Kidney glomerular epithelial cell (primary cell): ENCODE data around the gene CNGB1.
"Not testable (repeated sequence)": the region's sequence is repeated elsewhere in the genome, so short reads cannot be mapped to it uniquely, and the experiment has no call there.

Source experiments
- DNase-seq: peaks from one replicate; lab custom pipeline; 2025; lab: John Stamatoyannopoulos, UW

The CNGB1 gene

DNA sequence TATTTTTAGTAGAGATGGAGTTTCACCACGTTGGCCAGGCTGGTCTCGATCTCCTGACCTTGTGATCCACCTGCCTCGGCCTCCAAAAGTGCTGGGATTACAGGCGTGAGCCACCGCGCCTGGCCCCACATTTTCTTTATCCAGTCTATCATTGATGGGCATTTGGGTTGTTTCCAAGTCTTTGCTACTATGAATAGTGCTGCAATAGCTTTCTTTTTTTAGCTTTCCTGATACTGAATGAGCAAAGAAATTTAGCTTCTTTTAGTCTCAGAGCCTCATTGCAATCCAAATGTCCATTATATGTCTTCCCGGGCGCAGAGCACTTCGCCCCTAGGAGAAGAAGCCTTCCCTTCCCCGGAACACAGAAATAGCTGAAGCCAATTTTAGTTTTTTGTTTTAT, 112.9 kb downstream of the CNGB1 start:
- DNase-seq = not testable (repeated sequence)

- no peak for DNase-seq
Observed at GRCh38 chr16:57855188-57855587, 115.7 kb downstream of the CNGB1 start.

- DNase-seq = no peak
Observed at GRCh38 chr16:57852189-57852588, 118.7 kb downstream of the CNGB1 start.

DNA sequence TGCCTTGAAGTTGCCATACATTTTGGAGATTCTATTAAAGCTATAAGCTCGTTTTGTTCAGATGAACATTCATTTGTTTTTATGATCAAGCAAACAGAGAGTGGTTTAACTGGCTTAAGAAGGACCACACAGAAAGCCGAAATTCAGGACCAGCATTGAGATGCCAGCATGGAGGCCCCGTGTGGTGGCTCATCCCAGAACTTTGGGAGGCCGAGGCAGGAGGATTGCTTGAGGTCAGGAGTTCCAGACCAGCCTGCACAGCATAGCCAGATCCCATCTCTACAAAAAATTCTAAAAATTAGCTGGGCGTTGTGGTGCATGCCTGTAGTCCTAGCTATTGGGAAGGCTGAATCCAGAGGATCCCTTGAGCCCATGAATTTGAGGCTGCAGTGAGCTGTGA, 122.7 kb downstream of the CNGB1 start:
- DNase-seq = no peak

DNA sequence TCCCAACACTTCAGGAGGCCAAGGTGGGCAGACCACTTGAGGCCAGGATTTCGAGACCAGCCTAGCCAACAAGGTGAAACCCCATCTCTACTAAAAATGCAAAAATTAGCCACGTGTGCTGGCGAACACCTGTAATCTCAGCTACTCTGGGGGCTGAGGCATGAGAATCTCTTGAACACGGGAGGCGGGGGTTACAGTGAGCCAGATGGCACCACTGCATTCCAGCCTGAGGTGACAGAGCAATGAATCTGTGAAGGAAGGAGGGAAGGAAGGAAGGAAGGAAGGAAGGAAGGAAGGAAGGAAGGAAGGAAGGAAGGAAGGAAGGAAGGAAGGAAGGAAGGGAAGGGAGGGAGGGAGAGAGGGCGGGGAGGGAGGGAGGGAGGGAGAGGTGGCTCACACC, 124.0 kb downstream of the CNGB1 start:
- not testable (repeated sequence) for DNase-seq

- no peak for DNase-seq
Observed at GRCh38 chr16:57846078-57846697, 124.7 kb downstream of the CNGB1 start.

- no peak for DNase-seq
Observed at GRCh38 chr16:57845115-57845514, 125.8 kb downstream of the CNGB1 start.

- no peak for DNase-seq
Observed at GRCh38 chr16:57844416-57845030, 126.4 kb downstream of the CNGB1 start.

DNA sequence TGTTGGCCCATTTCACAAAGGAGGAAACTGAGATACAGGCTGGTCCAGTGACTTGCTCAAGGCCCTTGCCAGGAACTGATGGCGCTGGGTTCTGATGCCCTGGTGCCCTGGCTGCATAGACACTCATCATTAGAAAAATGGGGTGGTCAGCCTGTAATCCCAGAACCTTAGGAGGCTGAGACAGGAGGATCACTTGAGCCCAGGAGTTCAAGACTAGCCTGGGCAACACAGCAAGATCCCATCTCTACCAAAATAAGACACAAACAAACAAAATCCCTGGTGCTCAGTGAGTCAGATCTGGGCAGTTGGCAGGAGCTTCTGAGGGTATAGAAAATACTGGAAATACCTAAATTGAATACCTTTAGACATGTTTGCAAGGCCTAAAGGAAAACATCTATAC, 127.5 kb downstream of the CNGB1 start:
- DNase-seq = no peak

GRCh38 chr16:57842601-57843000, 128.3 kb downstream of the CNGB1 start:
- DNase-seq = peak; percentile 76

- DNase-seq = no peak
Observed at GRCh38 chr16:57840833-57841232, 130.1 kb downstream of the CNGB1 start.

DNA sequence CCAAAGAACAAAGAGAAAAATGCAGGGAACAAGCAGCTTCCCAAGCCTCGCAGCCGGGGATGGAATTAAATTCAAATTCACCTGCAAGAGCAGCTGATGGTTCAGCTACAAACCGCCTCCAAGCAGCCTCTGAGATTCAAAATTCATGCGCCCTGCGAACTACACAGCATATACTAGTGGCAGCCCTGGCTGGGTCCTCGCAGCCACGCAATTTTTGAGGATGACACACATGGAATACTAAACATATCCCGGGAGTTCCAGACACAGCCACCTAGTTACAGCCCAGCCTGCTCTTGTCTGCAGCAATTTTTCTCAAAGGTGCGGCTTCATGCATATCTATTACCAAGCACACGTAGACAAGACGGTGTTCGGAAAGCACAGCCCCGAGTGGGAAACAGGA, 132.8 kb downstream of the CNGB1 start:
- no peak for DNase-seq

- no peak for DNase-seq
Observed at GRCh38 chr16:57837305-57838125, 133.4 kb downstream of the CNGB1 start.

DNA sequence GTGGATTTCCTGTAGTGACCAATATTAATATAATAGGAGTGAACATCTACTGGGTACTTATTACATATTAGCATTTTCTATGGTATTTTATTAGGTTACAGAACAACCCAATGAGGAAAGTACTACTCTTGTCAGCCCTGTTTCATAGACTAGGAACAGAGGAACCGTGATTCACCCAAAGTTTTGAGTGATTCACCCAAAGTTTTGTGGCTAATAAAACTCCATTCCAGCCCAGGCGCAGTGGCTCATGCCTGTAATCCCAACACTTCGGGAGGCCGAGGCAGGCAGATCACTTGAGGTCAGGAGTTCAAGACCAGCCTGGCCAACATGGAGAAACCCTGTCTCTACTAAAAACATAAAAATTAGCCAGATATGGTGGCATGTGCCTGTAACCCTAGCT, 135.5 kb downstream of the CNGB1 start:
- DNase-seq = not testable (repeated sequence)

GRCh38 chr16:57834936-57835335, 136.0 kb downstream of the CNGB1 start:
- DNase-seq = peak; percentile 25
